Activated CD8-positive, alpha-beta memory T cell treated with anti-CD3 and anti-CD28 coated beads, Interleukin-2, amount 50 U/mL, for 1 hour (primary cell): ENCODE results near the gene DERL2.
"Not testable (repeated sequence)": the region's sequence is repeated elsewhere in the genome, so short reads cannot be mapped to it uniquely, and the experiment has no call there.

ENCODE experiments used
- DNase-seq: peaks from one replicate; pipeline ENCODE4 v3.0.0-alpha.2; 2020; ENCODE audit errors: extremely low read depth

Gene DERL2

GRCh38 chr17:5437721-5438317 is 48.2 kb downstream of the DERL2 start:
- no peak for DNase-seq

- not testable (repeated sequence) for DNase-seq
Observed at GRCh38 chr17:5435781-5436315, 50.1 kb downstream of the DERL2 start.

- DNase-seq = no peak
Observed at GRCh38 chr17:5434984-5435383, 51.0 kb downstream of the DERL2 start.

DNA sequence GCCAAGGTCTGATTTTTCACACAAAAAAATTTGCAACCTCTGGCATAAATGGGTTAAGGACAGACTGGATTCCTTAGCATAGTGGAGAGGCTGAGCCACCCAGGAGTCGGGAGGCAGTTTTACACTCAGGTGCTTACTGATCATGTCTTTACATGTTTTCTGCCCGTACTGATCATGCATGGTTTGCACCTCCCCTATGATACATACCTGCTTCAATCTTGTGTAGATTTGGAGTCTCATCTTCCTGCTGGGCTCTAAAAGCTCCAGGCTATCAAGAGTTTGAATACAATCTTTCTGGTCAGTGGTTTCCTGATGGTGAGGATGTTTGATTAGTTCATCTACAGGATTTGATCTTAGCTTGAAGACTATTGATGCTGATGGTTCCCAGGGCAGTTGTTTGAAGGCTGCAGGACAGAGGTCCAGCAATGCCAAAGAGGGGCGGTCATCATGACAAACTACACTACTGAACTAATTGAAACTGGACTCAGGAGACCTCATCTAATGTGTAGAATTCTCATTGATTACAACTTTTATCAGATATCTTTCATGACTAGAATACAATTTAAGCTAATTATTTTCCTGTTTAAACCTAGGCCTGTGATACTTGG is 53.9 kb downstream of the DERL2 start:
- no peak for DNase-seq

DNA sequence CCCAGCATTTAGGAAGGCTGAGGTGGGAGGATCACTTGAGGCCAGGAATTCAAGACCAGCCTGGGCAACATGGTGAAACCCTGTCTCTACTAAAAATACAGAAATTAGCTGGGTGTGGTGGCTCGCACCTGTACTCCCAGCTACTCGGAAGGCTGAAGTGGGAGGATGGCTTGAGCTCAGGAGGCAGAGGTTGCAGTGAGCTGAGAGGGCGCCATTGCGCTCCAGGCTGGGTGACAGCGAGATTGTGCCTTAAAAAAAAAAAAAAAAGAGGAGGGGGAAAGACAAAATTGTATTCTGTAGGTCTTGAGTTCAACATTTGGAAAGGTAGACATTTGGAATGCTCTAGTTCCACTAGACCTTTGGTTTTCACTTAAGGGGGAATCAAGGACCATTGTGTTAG is 54.7 kb downstream of the DERL2 start:
- not testable (repeated sequence) for DNase-seq

- no peak for DNase-seq
Observed at GRCh38 chr17:5430413-5430999, 55.5 kb downstream of the DERL2 start.

DNA sequence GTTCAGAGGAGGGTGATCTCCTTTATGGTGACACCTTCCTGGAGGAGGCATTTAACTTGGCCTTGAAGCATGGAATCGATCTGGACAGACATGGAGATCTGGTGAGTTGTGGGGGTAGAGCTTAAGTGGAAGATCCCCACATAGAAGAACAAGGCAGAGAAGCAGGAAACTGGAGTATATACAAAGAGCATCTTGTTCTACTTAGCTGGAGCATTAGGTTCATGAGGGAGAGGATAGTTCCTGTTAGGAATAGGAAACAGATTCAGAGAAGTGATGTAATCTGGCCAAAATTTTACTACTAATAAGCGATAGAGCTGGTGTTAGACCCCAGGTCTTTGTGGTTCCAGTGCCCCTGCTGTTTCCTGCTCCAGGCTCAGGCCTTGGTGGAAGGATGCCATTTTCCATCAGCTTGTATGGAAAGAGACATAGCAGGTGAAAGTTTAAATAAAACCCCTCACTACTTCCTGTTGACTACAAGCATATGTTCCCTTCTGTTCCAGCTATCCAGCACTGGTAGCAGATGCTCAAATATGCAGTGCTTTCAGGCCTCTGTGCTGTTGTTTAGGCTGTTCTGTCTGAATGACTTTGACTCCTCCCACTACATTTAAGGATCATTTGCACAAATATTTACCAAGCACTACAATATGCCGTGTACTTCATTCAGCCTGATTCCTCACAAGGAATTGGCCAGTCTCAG is 56.6 kb downstream of the DERL2 start:
- no peak for DNase-seq

DNA sequence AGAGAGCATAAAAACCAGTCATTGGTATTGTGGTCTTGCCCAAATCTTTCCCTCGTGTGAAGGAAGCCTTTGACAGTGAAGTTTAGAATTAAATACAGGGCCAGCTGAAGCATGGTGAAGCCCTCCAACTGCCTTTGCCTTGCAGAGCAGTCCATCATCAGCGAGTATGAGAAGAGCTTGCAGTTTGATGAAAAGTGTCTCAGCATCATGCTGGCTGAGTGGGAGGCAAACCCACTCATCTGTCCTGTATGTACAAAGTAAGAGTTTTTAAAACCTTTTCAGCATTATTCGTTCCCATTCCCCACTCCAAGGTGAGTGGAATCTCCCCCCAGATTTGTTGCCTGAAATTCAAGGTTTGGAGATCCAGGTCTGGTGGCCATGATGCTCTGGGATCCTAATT is 60.2 kb downstream of the DERL2 start:
- DNase-seq = no peak

- DNase-seq = no peak
Observed at GRCh38 chr17:5424909-5425308, 61.1 kb downstream of the DERL2 start.

DNA sequence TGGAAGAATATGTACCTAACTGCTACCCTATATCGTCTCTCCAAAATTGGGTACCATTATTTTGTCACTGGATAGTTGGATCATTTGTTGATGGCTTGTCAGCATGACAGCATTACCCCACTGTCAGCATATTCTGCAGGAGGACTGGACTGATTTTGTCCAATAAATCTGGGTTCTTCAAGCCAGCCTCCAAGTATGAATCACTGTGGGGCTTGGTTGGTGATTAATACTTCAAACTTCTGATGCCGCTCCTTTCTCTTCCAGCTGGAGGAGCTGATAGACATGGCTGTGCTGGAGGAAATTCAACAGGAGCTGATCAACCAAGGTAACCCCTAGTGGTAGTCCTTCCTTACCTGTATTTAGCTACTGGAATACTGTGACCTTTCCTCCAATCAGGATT is 63.5 kb downstream of the DERL2 start:
- no peak for DNase-seq
